Transverse colon (tissue), 4 donors: Measurements from ENCODE around the gene LACRT. TPM values are rescaled to one million over a fixed set of nuclear protein-coding genes. Genes with fewer than 3 reads are reported as not detected.

ENCODE experiments used
- DNase-seq: peaks from one replicate; pipeline ENCODE4 v3.0.0-alpha.2; 2019
- H3K27ac ChIP-seq, 4 donors: fragments of 200-600 bp; sonication (generic); 2 replicates each; pipeline ENCODE4 v1.5.1; 2016 to 2018; ENCODE audit warnings: inconsistent platforms in 4 of 4
- H3K27me3 ChIP-seq: fragments of 200-600 bp; sonication (generic); 2 replicates; pipeline ENCODE4 v1.5.1; 2017; ENCODE audit warnings: inconsistent platforms
- H3K36me3 ChIP-seq, 4 donors: fragments of 200-600 bp; sonication (generic); 2 replicates each; pipeline ENCODE4 v1.5.1; 2017 to 2019; ENCODE audit warnings: inconsistent platforms in 4 of 4
- H3K4me1 ChIP-seq, 4 donors: fragments of 200-600 bp; sonication (generic); 2 replicates each; pipeline ENCODE4 v1.5.1; 2017 to 2020; ENCODE audit warnings: inconsistent platforms in 4 of 4
- H3K4me3 ChIP-seq, 4 donors: fragments of 200-600 bp; sonication (generic); 1 replicate in 1 of 4; 2 replicates in 3 of 4; pipeline versions ENCODE4 v1.5.1 to v1.6.1; 2017 to 2019; ENCODE audit warnings: inconsistent platforms in 4 of 4
- H3K9me3 ChIP-seq, 2 donors: fragments of 200-600 bp; sonication (generic); 2 replicates each; pipeline ENCODE4 v1.5.1; 2017 to 2019; ENCODE audit warnings: inconsistent platforms in 2 of 2
- CTCF ChIP-seq, 5 experiments: fragments of 200-600 bp in 3 of 5; fragments of 450-650 bp in 2 of 5; sonication (generic) in 3 of 5; IDR thresholded peaks; 1 replicate in 2 of 5; 2 replicates in 3 of 5; pipeline ENCODE4 v1.5.1; 2016 to 2017; ENCODE audit warnings: antibody characterized with exemption in 5 of 5, inconsistent platforms in 3 of 5, mild to moderate bottlenecking in 2 of 5, moderate library complexity in 1 of 5
- EP300 ChIP-seq: sonication (generic); formaldehyde crosslinking; IDR thresholded peaks from one replicate; pipeline ENCODE4 v1.6.1; 2017; ENCODE audit warnings: antibody characterized with exemption, low read depth
- POLR2A ChIP-seq: fragments of 450-650 bp; IDR thresholded peaks from one replicate; pipeline ENCODE4 v1.6.1; 2016; ENCODE audit warnings: antibody characterized with exemption, mild to moderate bottlenecking, moderate library complexity
- POLR2AphosphoS5 ChIP-seq, 3 donors: sonication (generic); formaldehyde crosslinking; IDR thresholded peaks; one replicate each; pipeline ENCODE4 v1.6.1; 2016; ENCODE audit warnings: antibody characterized with exemption in 3 of 3
- WGBS, 2 donors: methylation state at CpG; one replicate each; pipeline ENCODE4 v1.1.5; 2018; ENCODE audit warnings: low coverage in 1 of 2; 5-methylcytosine and 5-hydroxymethylcytosine counted together
- in situ Hi-C, 4 donors: fragments of 200-750 bp; cut with MboI; loops; one replicate each; pipeline versions ENCODE4 v1.15.0 to v1.15.1; 2017; ENCODE audit warnings: low sequenced_read_pairs in 3 of 4, low pct_ligation_motif_present in 1 of 4, low pct_unique_long_range_greater_than_20kb in 1 of 4
- intact Hi-C: fragments of 100-400 bp; cut with DNase I; formaldehyde crosslinking; loops from one replicate; pipeline ENCODE4 v1.15.1; 2023; ENCODE audit warnings: low total_unique reads
- total RNA-seq, 4 donors: library from RNA; depleted of rRNA; stranded (reverse); fragments of >200 nt; gene quantifications; one replicate each; pipeline ENCODE4 v1.1.0, GENCODE V29; 2016

The LACRT gene
- total RNA-seq, 4 donors from 2014 or later: not detected

GRCh38 chr12:54595471-54595870, 39.2 kb downstream of the LACRT start:
- Histone ChIP-seq H3K4me3 (no peak overlapping the region), H3K4me1 (peaks cover 0 to 3% (median 0%) of the 10 kb centered on the region in 4 donors), H3K27me3 (no peaks in the 10 kb centered on the region), H3K9me3 (no peaks in the 10 kb centered on the region), H3K36me3 (no peaks in the 10 kb centered on the region), H3K27ac (no peak overlapping the region)
- intact Hi-C loops (no loop called here), in situ Hi-C loops (loop anchor here in 1 of 4 donors (25.0 kb wide), 1 partner anchor 367 kb away; no protein-coding TSS in a partner anchor)
- TF ChIP-seq POLR2A (no peak), EP300 (no peak), CTCF (IDR thresholded peaks at IDR 0.05) (no peak), POLR2AphosphoS5 (IDR thresholded peaks at IDR 0.05) (no peak)
- 80 to 87% methylated on average over 2 to 3 of the region's 3 CpGs for WGBS, 2 donors
- no peak for DNase-seq

DNA sequence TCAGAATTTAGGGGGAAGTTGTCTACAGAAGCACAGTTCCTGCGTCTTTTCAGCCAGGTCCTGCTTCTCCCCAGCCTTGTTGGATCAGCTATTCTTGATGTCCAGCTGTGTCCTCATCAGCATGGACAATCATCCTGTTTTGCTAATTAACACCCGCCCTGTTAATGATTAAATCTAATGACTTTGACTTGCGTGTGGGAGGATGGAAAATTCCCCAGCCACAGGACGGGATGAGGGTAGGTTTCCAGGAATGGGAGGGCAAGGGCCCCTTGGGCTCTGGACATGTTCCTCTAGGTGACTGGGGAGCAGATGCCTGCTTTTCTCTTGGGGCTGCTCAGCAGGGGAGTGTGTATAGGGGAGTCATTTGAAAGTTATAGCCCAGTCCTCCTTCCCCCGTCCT, 41.0 kb downstream of the LACRT start:
- no peak for DNase-seq
- TF ChIP-seq EP300 (no peak), CTCF (IDR thresholded peaks at IDR 0.05) (no peak), POLR2A (no peak), POLR2AphosphoS5 (IDR thresholded peaks at IDR 0.05) (no peak)
- H3K27ac ChIP-seq: no peak overlapping the region
- peaks cover 11% of the 10 kb centered on the region for H3K27me3 ChIP-seq
- H3K4me1 ChIP-seq: peaks cover 0 to 5% (median 4%) of the 10 kb centered on the region in 4 donors
- intact Hi-C loops: loop anchor here (2.0 kb wide), 1 partner anchor 27 kb away; no protein-coding TSS in a partner anchor
- no peaks in the 10 kb centered on the region for H3K36me3 ChIP-seq
- H3K4me3 ChIP-seq: no peak overlapping the region
- in situ Hi-C loops: loop anchor here in 1 of 4 donors (25.0 kb wide), 1 partner anchor 369 kb away; no protein-coding TSS in a partner anchor
- 50 to 60% methylated on average over 4 to 5 of the region's 5 CpGs for WGBS, 2 donors
- no peaks in the 10 kb centered on the region for H3K9me3 ChIP-seq

DNA sequence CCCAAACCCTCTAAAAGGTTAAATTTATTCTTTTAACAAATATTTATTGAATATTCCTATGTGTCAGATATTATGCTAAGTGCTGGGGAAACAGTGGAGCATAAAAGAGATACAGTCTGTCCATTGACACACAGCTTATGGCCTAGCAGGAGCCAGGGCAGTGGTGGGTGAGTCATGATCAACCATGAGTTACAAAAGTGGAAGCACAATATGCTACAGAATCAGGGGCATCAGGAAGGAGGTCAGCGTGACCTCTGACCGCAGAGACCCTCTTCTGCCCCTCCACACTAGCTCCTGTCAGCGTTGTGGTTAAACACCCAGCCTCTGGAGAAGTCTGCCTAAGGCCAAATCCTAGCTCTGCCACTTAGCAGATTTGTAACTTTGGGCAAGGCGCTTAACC, 41.6 kb downstream of the LACRT start:
- Histone ChIP-seq H3K9me3 (no peaks in the 10 kb centered on the region), H3K27ac (no peak overlapping the region), H3K27me3 (peaks cover 17% of the 10 kb centered on the region), H3K4me3 (no peak overlapping the region), H3K4me1 (peaks cover 2 to 9% (median 5%) of the 10 kb centered on the region in 4 donors), H3K36me3 (no peaks in the 10 kb centered on the region)
- DNase-seq: no peak
- in situ Hi-C loops (loop anchor here in 1 of 4 donors (25.0 kb wide), 1 partner anchor 369 kb away; no protein-coding TSS in a partner anchor), intact Hi-C loops (loop anchor here (2.0 kb wide), 1 partner anchor 28 kb away; no protein-coding TSS in a partner anchor)
- TF ChIP-seq CTCF (IDR thresholded peaks at IDR 0.05): no peak
- TF ChIP-seq EP300: no peak
- no peak for TF ChIP-seq POLR2AphosphoS5 (IDR thresholded peaks at IDR 0.05)
- TF ChIP-seq POLR2A: no peak
- WGBS, 2 donors: 67 to 71% methylated on average over 3 to 4 of the region's 4 CpGs

DNA sequence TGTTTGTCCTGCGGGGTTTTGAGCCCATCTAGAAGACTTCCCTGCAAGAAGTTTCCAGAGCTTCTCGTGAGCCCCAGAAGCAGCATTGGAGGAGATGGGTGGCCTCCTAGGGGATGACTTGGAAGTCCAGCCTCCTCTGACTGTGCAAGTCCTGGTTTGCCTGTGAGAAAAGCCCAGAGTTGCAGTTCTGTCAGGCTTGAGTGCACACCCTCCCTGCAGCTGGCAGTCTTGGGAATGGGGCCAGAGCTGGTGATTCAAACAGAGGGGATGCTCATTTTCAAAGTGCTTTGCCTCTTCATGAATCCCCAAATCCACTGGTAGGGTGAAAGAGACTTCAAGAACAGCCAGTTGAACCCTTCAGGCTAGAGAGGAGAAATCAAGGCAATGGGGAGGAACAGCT, 42.4 kb downstream of the LACRT start:
- 78% methylated on average over 2 of the region's 2 CpGs; no CpG with 5 or more reads in 1 of the 2 donors for WGBS, 2 donors
- Histone ChIP-seq H3K4me1 (peaks cover 3 to 15% (median 9%) of the 10 kb centered on the region in 4 donors), H3K9me3 (no peaks in the 10 kb centered on the region), H3K27ac (no peak overlapping the region), H3K27me3 (peaks cover 25% of the 10 kb centered on the region), H3K4me3 (no peak overlapping the region), H3K36me3 (no peaks in the 10 kb centered on the region)
- intact Hi-C loops (loop anchor here (2.0 kb wide), 1 partner anchor 28 kb away; no protein-coding TSS in a partner anchor), in situ Hi-C loops (loop anchor here in 1 of 4 donors (25.0 kb wide), 1 partner anchor 370 kb away; no protein-coding TSS in a partner anchor)
- DNase-seq: no peak
- no peak for TF ChIP-seq POLR2A
- no peak for TF ChIP-seq POLR2AphosphoS5 (IDR thresholded peaks at IDR 0.05)
- TF ChIP-seq EP300: no peak
- no peak for TF ChIP-seq CTCF (IDR thresholded peaks at IDR 0.05)
